NOMO-1 treated with DMSO at 0.1 percent for 48 hours (cell line): ENCODE measurements around the gene CCIN.

ENCODE experiments used
- DNase-seq: peaks from one replicate; lab custom pipeline; 2025; ENCODE audit not compliant: unreplicated experiment; lab: John Stamatoyannopoulos, UW

CCIN gene

DNA sequence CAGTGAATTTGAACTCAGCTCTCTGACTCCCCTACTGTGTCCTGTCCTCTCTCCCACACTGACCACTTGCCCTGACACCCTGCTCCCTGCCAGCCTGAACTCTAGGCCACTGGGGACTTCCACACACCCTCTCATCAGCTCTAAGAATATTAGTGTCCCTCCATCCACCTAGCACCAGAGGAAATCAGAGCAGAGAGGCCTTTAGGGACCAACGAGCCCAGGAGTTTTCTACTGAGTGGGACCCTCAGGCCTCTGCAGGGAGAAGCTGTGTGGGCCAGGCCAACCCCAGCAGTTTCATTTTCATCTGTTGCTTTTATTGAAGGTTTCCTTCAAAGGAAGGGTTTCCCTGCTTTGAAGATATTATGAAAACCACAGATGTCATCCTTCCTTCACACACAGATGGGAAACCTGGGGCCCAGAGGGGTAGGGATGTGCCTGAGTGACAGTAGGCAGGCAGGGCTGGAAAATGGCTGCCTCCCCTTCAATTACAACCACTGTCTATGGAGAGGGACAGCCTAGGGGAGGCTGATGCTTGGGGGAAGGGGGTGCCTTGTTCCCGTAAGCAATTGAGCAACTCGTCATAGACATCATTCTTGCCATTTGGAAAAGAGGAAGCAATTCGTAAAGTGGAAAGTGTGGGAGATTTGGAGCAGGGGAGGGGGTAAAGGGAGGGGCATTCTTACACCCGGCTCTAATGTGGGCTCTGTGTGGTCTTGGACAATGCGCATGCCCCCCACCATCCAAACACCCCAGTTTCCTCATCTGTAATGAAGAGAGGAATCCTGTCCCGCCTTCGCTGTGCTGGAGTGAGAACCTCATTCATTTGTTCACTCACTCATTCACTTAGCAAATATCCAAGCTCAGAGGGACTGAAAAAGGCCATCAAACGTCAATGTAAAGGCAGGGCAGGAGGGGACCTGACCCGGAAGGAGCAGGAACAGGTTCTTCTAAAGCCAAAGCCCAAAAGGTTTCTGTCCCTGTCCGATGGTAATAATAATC is 28.8 kb upstream of the CCIN start:
- DNase-seq, result peak; percentile 73

DNA sequence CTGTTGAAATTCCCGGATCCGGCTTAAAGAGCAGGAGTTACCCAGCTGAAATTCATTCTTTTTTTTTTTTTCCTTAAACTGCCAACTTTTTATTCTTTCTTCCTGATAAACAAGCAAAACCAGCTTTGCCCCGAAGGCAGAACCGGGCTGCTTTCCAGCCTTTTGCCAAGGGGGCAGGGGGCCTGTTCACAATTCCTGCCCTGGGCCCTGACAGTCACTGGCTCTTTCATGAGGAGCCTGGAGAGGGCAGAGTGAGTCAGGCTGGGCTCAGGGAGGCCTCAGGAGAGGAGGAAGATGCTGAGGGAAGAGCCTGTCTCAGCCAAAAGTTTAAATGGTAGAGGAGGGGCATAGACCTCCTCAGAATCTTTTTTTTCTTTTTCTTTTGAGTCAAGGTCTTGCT is 27.9 kb upstream of the CCIN start:
- DNase-seq, result no peak

- DNase-seq, result no peak
Measured at GRCh38 chr9:36141761-36142160, 27.4 kb upstream of the CCIN start.

DNA sequence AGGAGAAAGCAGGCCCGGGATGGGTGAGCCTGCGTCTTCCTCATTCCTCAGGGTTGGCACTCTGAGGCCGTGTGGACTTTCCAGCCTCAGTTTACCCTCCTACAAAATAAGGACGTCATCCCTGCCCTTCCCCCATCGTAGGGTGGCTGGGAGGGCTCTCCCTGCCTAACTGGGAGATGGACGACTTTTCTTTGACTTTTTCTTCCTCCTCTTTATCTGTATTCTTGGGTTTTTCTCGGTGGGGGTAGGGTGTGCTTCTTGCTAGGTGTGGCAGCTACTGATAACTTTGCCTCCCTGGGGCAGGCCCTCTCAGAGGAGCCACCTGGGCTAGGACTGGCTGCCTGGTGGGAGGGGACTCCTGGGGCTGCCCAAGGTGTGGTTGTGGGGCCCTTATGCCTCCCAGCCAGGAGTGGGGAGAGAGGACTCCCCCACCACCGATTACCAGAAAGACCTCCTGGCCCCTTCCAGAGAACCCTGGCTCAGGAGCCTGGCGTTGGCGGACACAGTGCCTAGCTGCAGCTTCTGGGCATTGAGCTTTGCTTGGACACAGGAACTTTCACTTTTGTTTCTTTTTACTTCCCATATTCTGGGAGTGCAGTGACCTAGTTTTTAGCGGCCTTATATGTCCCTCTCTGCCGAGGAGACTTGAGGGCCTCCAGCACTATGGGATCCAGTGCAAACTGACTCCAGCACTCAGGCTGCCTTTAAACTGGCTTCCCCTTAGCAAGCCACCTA is 26.5 kb upstream of the CCIN start:
- DNase-seq, result peak; percentile 83

GRCh38 chr9:36143245-36143641 is 25.9 kb upstream of the CCIN start:
- no peak for DNase-seq

DNA sequence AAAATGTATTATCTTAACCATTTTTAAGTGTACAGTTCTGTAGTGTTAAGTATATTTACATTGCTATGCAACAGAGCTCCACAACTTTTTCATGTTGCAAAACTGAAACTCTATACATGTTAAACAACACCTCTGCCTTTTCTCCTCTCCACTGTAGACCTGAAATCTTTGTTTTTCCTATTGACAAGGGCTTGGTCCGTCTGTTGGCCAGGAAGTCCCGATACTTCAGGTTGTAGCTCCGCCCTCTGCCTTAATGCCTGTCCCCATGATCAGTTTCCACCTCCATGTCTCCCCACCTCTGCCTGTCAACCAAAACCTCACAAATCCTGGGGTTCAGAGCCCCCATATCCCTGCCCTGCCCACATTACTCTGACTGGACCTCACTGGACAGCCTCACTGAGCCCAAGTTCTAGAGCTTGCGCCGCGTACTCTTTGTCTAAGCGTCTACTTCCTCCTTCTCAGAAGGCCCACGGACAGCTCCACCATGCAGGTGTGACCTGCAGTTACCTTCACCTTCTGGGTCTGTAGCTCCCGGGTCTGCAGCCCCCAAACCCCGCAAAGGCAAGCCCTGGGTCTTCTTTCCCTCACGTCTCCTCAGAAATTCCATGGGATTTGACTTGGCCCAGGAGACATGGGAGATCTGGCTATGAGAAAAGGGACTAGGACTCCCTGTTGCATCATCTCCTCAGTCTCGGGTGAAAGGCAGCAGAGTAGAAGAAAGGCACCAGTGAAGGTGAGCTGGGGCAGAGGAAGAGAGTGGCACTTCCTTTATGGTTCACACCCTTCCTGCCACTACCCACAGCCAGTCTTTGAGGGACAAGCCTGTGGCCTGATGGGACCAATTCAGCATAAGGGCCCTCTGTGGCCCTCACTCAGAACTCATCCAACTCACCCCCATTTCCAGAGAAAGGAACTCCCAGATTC is 24.6 kb upstream of the CCIN start:
- DNase-seq, result peak; percentile 37

- no peak for DNase-seq
Measured at GRCh38 chr9:36145970-36146369, 23.2 kb upstream of the CCIN start.

DNA sequence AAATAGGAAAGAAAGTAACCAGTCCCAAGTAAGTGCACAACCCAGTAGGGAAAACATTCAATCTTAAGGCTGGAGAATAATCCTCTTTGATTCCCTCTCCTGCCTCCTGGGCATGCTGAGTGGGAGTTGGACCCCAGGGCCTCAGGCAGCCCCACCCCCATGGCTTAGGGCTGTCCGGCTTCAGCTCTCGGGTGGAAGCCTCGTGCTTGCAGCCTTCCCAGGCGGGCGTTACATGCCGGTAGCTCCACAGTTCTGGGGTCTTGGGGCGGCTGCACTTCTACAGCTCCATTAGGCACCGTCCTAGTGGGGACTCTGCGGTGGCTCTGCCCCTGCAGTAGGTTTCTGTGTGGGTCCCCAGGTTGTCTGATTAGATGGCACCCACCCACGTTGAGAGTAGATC is 22.5 kb upstream of the CCIN start:
- no peak for DNase-seq

DNA sequence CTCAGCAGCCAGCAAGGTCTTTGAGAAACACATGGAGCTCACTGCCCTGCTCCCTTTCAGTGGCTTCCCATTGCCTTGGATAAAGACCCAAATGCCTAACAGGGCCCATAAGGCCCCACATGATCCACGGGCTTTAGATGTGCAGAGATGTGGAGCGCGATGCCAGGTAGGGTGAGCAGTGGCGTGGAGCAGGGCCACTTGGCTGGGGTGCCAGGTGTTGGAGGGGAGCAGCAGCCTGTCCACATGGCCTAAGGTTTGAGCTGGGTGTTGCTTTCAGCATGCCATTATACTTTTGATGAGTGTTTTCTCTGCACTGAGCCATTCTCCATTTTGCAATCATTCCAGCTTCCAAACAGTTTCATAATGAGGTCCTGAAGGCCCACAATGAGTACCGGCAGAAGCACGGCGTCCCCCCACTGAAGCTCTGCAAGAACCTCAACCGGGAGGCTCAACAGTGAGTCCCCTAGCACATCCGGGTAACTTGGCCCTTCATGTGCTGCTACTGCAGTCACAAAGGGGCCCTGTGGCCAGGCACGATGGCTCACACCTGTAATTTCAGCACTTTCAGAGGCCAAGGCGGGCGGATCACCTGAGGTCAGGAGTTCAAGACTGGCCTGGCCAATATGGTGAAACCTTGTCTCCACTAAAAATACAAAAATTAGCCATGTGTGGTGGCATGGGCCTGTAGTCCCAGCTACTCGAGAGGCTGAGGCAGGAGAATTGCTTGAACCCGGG is 21.6 kb upstream of the CCIN start:
- no peak for DNase-seq

DNA sequence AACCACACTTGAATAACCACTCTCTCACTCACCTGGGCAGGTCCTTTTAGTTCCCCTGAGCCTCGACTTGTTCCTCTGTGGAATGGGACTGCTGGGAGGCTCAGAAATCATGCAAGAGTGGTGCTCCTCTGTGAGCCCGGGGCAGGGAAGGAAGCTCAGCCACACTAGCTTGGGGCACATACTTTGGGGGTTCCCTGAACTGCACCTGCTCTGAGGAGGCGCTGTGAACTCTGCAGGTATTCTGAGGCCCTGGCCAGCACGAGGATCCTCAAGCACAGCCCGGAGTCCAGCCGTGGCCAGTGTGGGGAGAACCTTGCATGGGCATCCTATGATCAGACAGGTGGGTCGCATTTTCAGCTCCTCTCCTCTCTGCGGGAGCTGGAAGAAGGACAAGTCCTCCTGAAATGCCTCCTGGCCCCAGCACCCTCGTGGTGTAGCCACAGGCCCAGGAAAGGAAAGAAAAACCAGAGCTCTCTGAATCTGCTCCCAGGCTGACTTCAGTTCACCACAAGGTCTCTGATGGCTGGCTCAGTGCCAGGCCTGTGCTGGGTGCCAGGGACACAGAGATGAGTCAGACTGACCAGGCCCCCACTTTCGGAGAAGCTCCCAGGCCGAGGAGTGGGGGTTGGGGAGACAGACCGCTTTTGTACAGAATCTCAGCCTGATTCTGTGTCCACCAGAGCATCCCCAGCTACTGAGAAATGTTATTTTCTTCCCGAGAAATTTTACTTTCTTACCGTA is 20.7 kb upstream of the CCIN start:
- DNase-seq, result no peak

- no peak for DNase-seq
Measured at GRCh38 chr9:36149197-36149596, 20.0 kb upstream of the CCIN start.

DNA sequence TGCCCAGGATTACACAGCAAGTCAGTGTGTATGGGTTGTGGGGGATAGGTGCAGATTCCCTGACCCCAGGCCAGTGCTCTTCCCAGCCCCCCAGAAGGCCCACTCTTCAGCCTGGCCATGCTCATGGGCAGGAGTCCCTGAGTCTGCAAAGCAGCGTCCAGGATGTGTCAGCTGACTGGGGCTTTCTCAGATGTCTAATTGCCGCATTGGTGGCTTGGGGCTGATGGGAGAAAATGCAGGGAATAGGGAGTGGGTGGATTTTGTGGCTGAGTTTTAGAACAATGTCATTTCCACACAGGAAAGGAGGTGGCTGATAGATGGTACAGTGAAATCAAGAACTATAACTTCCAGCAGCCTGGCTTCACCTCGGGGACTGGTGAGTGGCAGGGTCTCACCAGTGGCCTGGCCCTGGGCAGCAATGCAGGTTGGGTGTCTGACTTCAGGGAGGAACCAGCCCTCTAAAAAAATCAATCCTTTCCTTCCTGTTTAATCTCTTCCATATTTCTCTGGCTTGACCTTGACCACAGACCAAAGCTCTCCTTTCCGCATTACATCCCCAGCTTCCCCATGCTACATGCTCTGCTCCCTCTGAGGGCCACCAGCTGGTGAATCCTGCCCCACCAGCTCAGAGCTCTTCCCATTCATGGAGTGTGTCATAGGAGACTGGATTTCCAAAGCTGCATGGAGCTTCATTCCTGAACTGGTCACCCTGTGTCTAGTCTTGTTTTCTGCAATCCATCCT is 18.4 kb upstream of the CCIN start:
- peak; percentile 71 for DNase-seq

- DNase-seq, result peak; percentile 96
Measured at GRCh38 chr9:36151316-36152210, 17.6 kb upstream of the CCIN start.

GRCh38 chr9:36152741-36153438 is 16.3 kb upstream of the CCIN start:
- no peak for DNase-seq

DNA sequence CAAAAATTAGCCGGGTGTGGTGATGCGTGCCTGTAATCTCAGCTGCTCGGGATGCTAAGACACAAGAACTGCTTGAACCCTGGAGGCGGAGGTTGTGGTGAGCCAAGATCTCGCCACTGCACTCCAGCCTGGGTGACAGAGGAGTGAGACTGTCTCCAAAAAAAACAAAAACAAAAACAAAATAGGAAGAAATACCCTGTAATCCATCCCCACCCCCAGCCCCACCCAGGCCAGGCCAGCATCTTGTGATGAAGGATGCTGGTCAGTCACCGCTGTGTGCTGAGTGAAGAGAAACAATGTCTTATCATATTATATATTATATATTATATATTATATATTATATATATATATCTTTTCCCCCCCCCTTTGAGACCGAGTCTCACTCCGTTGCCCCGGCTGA is 15.4 kb upstream of the CCIN start:
- no peak for DNase-seq

- peak; percentile 91 for DNase-seq
Measured at GRCh38 chr9:36154331-36154952, 14.7 kb upstream of the CCIN start.

GRCh38 chr9:36156116-36156515 is 13.1 kb upstream of the CCIN start:
- no peak for DNase-seq
